Suprapubic skin (tissue), 4 donors: ENCODE data around the gene TIGD3.

Experiments used
- EP300 ChIP-seq: sonication (generic); formaldehyde crosslinking; IDR thresholded peaks from one replicate; pipeline ENCODE4 v1.6.1; 2017; ENCODE audit warnings: antibody characterized with exemption
- POLR2A ChIP-seq, 2 donors: fragments of 450-650 bp; IDR thresholded peaks; one replicate each; pipeline ENCODE4 v1.6.1; 2017; ENCODE audit warnings: antibody characterized with exemption in 2 of 2, mild to moderate bottlenecking in 2 of 2, moderate library complexity in 2 of 2
- POLR2AphosphoS5 ChIP-seq, 3 donors: sonication (generic); formaldehyde crosslinking; IDR thresholded peaks; one replicate each; pipeline ENCODE4 v1.6.1; 2017; ENCODE audit warnings: antibody characterized with exemption in 3 of 3
- TF ChIP-seq, protein P1 (sequence below), 2 donors: fragments of 200-600 bp in 1 of 2; fragments of 450-650 bp in 1 of 2; sonication (generic) in 1 of 2; IDR thresholded peaks; one replicate each; pipeline ENCODE4 v1.5.1; 2016 to 2019; ENCODE audit warnings: antibody characterized with exemption in 2 of 2, mild to moderate bottlenecking in 1 of 2, moderate library complexity in 1 of 2

DNA sequence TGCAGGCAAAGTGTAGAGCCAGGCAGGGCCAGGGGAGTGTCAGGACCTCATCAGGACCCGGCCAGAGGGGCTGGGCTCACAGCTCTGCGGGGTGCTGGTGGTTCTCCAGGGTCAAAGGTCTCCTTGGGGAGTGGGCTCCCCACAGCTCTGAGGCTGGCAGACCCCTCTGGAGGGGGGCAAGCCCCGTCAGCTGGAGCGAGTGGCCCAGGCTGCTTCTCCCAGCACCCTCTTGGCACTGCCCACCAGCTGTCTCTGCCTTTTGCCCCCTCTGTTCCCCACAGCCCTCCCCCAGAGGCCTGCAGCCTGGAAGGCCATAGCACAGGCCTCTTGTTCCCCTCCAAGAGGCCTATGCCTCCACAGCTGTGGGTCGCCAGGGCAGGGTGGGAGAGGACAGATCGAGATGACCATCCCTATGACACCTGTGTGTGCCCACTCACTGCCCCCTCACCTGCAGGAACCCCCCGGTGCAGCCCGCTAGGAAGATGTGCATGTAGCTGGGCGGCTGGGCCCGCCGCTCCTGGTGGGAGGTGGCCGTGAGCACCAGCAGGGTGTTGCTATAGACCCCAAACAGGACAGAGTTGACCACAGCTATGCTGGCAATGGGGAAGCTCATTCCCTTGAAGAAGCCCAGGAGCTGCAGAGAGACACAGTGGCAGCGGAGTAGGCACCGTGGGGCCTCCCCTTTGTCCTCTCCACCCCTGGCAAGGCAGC, 24.5 kb downstream of the TIGD3 start:
- TF ChIP-seq, protein P1, sequence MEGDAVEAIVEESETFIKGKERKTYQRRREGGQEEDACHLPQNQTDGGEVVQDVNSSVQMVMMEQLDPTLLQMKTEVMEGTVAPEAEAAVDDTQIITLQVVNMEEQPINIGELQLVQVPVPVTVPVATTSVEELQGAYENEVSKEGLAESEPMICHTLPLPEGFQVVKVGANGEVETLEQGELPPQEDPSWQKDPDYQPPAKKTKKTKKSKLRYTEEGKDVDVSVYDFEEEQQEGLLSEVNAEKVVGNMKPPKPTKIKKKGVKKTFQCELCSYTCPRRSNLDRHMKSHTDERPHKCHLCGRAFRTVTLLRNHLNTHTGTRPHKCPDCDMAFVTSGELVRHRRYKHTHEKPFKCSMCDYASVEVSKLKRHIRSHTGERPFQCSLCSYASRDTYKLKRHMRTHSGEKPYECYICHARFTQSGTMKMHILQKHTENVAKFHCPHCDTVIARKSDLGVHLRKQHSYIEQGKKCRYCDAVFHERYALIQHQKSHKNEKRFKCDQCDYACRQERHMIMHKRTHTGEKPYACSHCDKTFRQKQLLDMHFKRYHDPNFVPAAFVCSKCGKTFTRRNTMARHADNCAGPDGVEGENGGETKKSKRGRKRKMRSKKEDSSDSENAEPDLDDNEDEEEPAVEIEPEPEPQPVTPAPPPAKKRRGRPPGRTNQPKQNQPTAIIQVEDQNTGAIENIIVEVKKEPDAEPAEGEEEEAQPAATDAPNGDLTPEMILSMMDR (IDR thresholded peaks at IDR 0.05): no peak
- TF ChIP-seq POLR2A (IDR thresholded peaks at IDR 0.05) (no peak), POLR2AphosphoS5 (IDR thresholded peaks at IDR 0.05) (no peak), EP300 (no peak)
